Spleen (tissue), 11 donors: ENCODE measurements around the gene ALAD. TPM values are rescaled to one million over a fixed set of nuclear protein-coding genes. Genes with fewer than 3 reads are reported as not detected.
"Not testable (repeated sequence)": the region's sequence is repeated elsewhere in the genome, so short reads cannot be mapped to it uniquely, and the experiment has no call there.

Experiments used
- DNase-seq: peaks from one replicate; pipeline ENCODE4 v3.0.0-alpha.2; 2020
- H3K27ac ChIP-seq, 8 donors: fragments of 200-600 bp; sonication (generic) in 7 of 8; 1 replicate in 4 of 8; 2 replicates in 4 of 8; pipeline versions ENCODE4 v1.5.0 to v1.8.0; 2016 to 2021; ENCODE audit warnings: inconsistent platforms in 4 of 8, mild to moderate bottlenecking in 4 of 8, moderate library complexity in 1 of 8
- H3K27me3 ChIP-seq, 7 donors: fragments of 200-600 bp; sonication (generic) in 6 of 7; replicated peaks in 1 of 7; 1 replicate in 4 of 7; 2 replicates in 3 of 7; pipeline versions ENCODE4 v1.5.0 to v1.8.0; 2016 to 2021; ENCODE audit warnings: inconsistent platforms in 3 of 7, mild to moderate bottlenecking in 1 of 7
- H3K36me3 ChIP-seq, 6 donors: fragments of 200-600 bp; sonication (generic) in 5 of 6; 1 replicate in 4 of 6; 2 replicates in 2 of 6; pipeline versions ENCODE4 v1.5.0 to v1.8.0; 2016 to 2021; ENCODE audit warnings: inconsistent platforms in 2 of 6
- H3K4me1 ChIP-seq, 6 donors: fragments of 200-600 bp; sonication (generic) in 5 of 6; 1 replicate in 3 of 6; 2 replicates in 3 of 6; pipeline versions ENCODE4 v1.5.0 to v1.8.0; 2016 to 2021; ENCODE audit warnings: inconsistent platforms in 3 of 6
- H3K4me3 ChIP-seq, 8 donors: fragments of 200-600 bp; sonication (generic) in 7 of 8; 1 replicate in 4 of 8; 2 replicates in 4 of 8; pipeline versions ENCODE4 v1.5.0 to v1.8.0; 2016 to 2021; ENCODE audit warnings: inconsistent platforms in 4 of 8, mild to moderate bottlenecking in 4 of 8, moderate library complexity in 2 of 8
- H3K9me3 ChIP-seq, 8 donors: fragments of 200-600 bp; sonication (generic) in 7 of 8; 1 replicate in 4 of 8; 2 replicates in 4 of 8; pipeline versions ENCODE4 v1.5.0 to v1.8.0; 2016 to 2021; ENCODE audit warnings: inconsistent platforms in 4 of 8
- POLR2A ChIP-seq, 3 donors: fragments of 450-650 bp; IDR thresholded peaks; one replicate each; pipeline ENCODE4 v1.5.1; 2017; ENCODE audit warnings: antibody characterized with exemption in 3 of 3, mild to moderate bottlenecking in 1 of 3
- POLR2AphosphoS5 ChIP-seq, 3 donors: sonication (generic); formaldehyde crosslinking; IDR thresholded peaks; one replicate each; pipeline ENCODE4 v1.5.1; 2017; ENCODE audit warnings: antibody characterized with exemption in 3 of 3
- WGBS, 5 donors: extraction: QIAGEN DNeasy Blood & Tissue Kit in 3 of 5; methylation state at CpG; one replicate each; pipeline versions ENCODE4 v1.1.5 to v1.1.7; 2013 to 2018; 5-methylcytosine and 5-hydroxymethylcytosine counted together
- intact Hi-C: fragments of 100-400 bp; cut with DNase I; formaldehyde crosslinking; loops from one replicate; pipeline ENCODE4 v1.15.0; 2023; ENCODE audit warnings: low total_unique reads
- polyA plus RNA-seq, 3 donors: library from polyadenylated mRNA; stranded (reverse); fragments of 200-250 nt; gene quantifications; one replicate each; pipeline ENCODE4 v1.2.1, GENCODE V29; 2013
- total RNA-seq, 7 donors: library from RNA; depleted of rRNA in 3 of 7; stranded (reverse); fragments of >200 nt in 3 of 7; fragmentation: NEBNext Ultra II Directional in 4 of 7; extraction: Animal tissue kit (Norgen Biotek cat#: 25700) in 4 of 7; gene quantifications; one replicate each; pipeline versions ENCODE4 v1.1.0 to v1.2.1, GENCODE V29; 2016 to 2021
- TF ChIP-seq, protein P1 (sequence below), 11 experiments: fragments of 200-600 bp in 7 of 11; fragments of 450-650 bp in 4 of 11; sonication (generic) in 4 of 11; IDR thresholded peaks in 8 of 11; conservative IDR thresholded peaks in 3 of 11; 1 replicate in 7 of 11; 2 replicates in 4 of 11; pipeline versions ENCODE4 v1.4.0 to v1.8.0; 2016 to 2021; ENCODE audit warnings: antibody characterized with exemption in 11 of 11, inconsistent platforms in 4 of 11, mild to moderate bottlenecking in 1 of 11
- donor health status: healthy with polysubstance abuse.
- donor health status: DM: no; HTN: no; CAD: no; lungs with moderate emphysema.
- donor health status: DM: no; HTN: no; CAD: no.
- donor health status: Bipolar disorder and iron deficiency.
- donor health status: healthy.
- donor health status: DM: no; HTN: no; CAD: no.
- donor health status: DM: yes; HTN: yes; CAD: no.

Gene ALAD
- total and polyA plus RNA-seq, 10 donors, result 14.4 to 31.1 (median 25.5) TPM

DNA sequence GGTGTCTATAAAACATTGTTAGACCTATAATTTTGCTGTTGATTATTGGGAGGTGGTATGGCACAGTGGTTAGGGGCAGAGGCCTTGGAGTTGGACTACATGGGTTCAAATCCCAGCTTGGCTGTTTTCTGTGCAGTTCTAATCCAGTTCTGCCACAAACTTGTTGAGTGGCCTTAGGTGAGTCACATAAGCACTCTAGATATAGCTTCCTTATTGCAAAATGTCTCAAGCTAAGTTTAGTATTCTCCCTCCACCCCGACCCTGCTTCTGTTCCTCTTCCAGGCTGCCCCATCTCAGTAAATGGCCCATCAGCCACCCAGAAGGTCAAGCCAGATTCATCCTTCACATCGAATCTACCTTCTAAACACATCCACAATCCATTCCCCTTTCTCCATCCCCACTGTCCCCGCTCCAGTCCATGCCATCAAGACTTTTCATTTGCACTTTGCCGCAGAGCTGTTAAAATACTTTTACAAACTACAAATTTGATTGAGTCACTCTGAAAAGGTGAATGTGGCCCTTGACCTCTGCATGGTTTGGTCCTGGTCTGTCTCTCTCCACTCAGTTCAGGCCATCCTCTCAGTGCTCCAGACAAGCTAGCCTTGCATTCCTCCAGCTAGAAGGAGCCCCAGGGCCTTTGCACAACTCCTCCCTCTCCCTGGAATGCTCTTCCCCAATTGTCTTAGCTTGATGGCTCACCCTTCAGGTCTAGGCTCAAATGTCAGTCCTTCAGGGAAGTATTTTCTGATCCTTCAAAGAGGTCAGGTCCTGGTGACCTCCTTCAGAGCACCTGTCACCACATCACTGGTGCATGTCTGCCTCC is 14.3 kb downstream of the ALAD start:
- intact Hi-C loops, result no loop called here
- H3K4me1 ChIP-seq, result no peaks in the 10 kb centered on the region
- DNase-seq, result no peak
- WGBS, 5 donors, result 81 to 92% (median 87%) methylated on average over 4 of the region's 4 CpGs
- TF ChIP-seq POLR2AphosphoS5 (IDR thresholded peaks at IDR 0.05), result no peak
- TF ChIP-seq, protein P1, sequence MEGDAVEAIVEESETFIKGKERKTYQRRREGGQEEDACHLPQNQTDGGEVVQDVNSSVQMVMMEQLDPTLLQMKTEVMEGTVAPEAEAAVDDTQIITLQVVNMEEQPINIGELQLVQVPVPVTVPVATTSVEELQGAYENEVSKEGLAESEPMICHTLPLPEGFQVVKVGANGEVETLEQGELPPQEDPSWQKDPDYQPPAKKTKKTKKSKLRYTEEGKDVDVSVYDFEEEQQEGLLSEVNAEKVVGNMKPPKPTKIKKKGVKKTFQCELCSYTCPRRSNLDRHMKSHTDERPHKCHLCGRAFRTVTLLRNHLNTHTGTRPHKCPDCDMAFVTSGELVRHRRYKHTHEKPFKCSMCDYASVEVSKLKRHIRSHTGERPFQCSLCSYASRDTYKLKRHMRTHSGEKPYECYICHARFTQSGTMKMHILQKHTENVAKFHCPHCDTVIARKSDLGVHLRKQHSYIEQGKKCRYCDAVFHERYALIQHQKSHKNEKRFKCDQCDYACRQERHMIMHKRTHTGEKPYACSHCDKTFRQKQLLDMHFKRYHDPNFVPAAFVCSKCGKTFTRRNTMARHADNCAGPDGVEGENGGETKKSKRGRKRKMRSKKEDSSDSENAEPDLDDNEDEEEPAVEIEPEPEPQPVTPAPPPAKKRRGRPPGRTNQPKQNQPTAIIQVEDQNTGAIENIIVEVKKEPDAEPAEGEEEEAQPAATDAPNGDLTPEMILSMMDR (IDR thresholded peaks at IDR 0.05 in 8 of 11, conservative IDR thresholded peaks at IDR 0.05 in 3 of 11), result no peak
- no peak for TF ChIP-seq POLR2A (IDR thresholded peaks at IDR 0.05)
- no peaks in the 10 kb centered on the region for H3K9me3 ChIP-seq
- H3K36me3 ChIP-seq, result peaks cover 0 to 64% (median 45%) of the 10 kb centered on the region in 6 donors
- H3K4me3 ChIP-seq, result no peak overlapping the region
- H3K27ac ChIP-seq, result no peak overlapping the region
- H3K27me3 ChIP-seq, result no peaks in the 10 kb centered on the region

DNA sequence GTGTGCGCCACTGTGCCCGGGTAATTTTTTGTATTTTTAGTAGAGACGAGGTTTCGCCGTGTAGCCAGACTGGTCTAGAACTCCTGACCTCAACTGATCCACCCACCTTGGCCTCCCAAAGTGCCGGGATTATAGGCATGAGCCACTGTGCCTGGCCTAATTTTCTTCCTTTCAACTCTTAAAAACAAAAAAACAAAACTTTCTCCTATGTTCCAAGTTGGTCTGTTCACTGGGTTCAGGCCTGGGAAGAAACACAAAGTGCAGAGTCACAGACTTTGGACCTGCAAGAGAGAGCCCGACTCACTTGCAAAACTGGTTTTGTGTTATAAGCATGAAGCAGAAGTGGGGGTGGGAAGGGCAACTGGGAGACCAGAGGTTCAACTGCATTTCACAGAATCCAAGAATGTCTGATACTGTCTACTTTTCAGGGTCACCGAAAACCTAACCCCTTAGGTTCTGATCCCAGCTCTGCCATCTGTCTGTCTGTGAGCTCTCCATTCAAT is 19.1 kb downstream of the ALAD start:
- Histone ChIP-seq H3K9me3 (no peaks in the 10 kb centered on the region), H3K27me3 (no peaks in the 10 kb centered on the region), H3K4me3 (no peak overlapping the region), H3K27ac (no peak overlapping the region), H3K36me3 (peaks cover 0 to 15% (median under 1%) of the 10 kb centered on the region in 6 donors), H3K4me1 (peaks cover 0 to 11% (median 4%) of the 10 kb centered on the region in 6 donors)
- intact Hi-C loops, result no loop called here
- 86 to 96% (median 91%) methylated on average over 8 of the region's 8 CpGs for WGBS, 5 donors
- peak; percentile 4 for DNase-seq
- TF ChIP-seq POLR2A (IDR thresholded peaks at IDR 0.05), result no peak
- TF ChIP-seq, protein P1 (IDR thresholded peaks at IDR 0.05 in 8 of 11, conservative IDR thresholded peaks at IDR 0.05 in 3 of 11), result no peak
- TF ChIP-seq POLR2AphosphoS5 (IDR thresholded peaks at IDR 0.05), result no peak

DNA sequence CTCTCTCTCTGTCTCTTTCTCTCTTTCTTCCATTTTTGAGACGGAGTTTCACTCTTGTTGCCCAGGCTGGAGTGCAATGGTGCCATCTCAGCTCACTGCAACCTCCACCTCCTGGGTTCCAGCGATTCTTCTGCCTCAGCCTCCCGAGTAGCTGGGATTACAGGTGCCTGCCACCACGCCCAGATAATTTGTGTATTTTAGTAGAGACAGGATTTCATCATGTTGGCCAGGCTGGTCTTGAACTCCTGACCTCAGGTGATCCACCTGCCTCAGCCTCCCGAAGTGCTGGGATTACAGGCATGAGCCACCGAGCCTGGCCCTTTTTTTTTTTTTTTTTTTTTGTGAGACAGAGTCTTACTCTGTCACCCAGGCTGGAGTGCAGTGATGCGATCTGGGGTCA is 19.6 kb downstream of the ALAD start:
- H3K27me3 ChIP-seq, H3K27ac ChIP-seq, intact Hi-C loops, DNase-seq, H3K9me3 ChIP-seq, H3K4me3 ChIP-seq: not testable (repeated sequence)
- 81 to 94% (median 90%) methylated on average over 7 of the region's 7 CpGs for WGBS, 5 donors
- peaks cover 0 to 10% (median 0%) of the 10 kb centered on the region in 6 donors for H3K36me3 ChIP-seq
- H3K4me1 ChIP-seq, result peaks cover 0 to 14% (median 5%) of the 10 kb centered on the region in 6 donors

DNA sequence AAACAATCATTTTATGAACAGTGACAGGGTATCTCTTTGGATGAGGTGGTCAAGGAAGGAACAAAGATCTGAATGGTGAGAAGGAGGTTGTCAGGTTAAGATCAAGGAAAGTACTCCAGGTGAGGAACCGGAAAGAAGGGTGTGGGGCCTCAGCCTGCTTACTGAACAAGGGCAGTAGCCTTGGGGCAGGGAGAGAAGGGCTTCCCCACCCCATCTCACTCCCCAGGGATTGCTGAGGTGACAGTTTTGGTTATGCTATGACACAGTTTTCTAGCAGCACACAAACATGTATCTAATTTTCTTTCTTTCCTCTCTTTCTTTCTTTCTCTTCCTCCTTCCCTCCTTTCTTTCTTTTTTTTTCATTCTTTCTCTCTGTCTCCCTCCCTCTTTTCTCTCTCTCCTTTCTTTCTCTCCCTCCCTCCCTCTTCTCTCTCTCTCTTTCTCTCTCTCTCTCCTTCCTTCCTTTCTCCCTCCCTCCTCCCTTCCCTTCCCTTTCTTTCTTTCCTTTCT is 20.2 kb downstream of the ALAD start:
- Histone ChIP-seq H3K9me3 (no peaks in the 10 kb centered on the region), H3K27ac (peak overlapping the region in 2 of 8 donors; percentile 7 to 33), H3K27me3 (no peaks in the 10 kb centered on the region), H3K4me3 (no peak overlapping the region), H3K4me1 (peaks cover 0 to 19% (median 8%) of the 10 kb centered on the region in 6 donors), H3K36me3 (peaks cover 0 to 5% (median 0%) of the 10 kb centered on the region in 6 donors)
- DNase-seq, result peak; percentile 42
- TF ChIP-seq, protein P1 (IDR thresholded peaks at IDR 0.05 in 8 of 11, conservative IDR thresholded peaks at IDR 0.05 in 3 of 11), result no peak
- TF ChIP-seq POLR2A (IDR thresholded peaks at IDR 0.05), result no peak
- TF ChIP-seq POLR2AphosphoS5 (IDR thresholded peaks at IDR 0.05), result no peak
- intact Hi-C loops, result no loop called here
- WGBS, 5 donors, result 39 to 73% (median 56%) methylated on average over 1 of the region's 1 CpG

DNA sequence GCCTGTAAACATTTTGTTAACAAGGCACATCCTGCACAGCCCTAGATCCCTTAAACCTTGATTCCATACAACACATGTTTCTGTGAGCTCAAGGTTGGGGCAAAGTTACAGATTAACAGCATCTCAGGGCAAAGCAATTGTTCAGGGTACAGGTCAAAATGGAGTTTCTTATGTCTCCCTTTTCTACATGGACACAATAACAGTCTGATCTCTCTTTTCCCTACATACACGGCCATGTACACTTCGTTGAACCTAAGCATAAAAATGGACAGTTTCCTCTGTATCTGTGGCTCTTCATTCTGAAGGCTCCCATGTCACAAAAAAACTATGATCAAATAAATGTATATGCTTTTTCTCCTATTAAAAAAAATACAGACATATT is 21.3 kb downstream of the ALAD start:
- H3K9me3 ChIP-seq, H3K36me3 ChIP-seq, H3K27ac ChIP-seq, intact Hi-C loops, H3K4me3 ChIP-seq, DNase-seq, H3K27me3 ChIP-seq: not testable (repeated sequence)
- peaks cover 0 to 30% (median 17%) of the 10 kb centered on the region in 6 donors for H3K4me1 ChIP-seq
- 82 to 91% (median 87%) methylated on average over 2 of the region's 2 CpGs for WGBS, 5 donors

DNA sequence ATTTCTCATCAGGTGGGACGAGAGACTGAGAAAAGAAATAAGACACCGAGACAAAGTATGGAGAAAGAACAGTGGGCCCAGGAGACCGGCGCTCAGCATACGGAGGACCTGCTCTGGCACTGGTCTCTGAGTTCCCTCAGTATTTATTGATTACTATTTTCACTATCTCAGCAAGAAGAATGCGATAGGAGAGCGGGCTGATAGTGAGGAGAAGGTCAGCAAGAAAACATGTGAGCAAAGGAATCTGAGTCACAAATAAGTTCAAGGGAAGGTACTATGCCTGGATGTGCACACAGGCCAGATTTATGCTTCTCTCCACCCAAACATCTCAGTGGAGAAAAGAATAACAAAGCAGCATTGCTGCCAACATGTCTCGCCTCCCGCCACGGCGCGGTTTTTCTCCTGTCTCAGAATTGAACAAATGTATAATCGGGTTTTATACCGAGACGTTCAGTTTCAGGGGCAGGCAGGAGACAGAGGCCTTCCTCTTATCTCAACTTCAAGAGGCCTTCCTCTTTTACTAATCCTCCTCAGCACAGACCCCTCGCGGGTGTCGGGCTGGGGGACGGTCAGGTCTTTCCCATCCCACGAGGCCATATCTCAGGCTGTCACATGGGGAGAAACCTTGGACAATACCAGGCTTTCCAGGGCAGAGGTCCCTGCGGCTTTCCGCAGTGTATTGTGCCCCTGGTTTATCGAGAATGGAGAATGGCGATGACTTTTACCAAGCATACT is 21.8 kb downstream of the ALAD start:
- H3K27me3 ChIP-seq, intact Hi-C loops, H3K9me3 ChIP-seq, H3K27ac ChIP-seq, H3K4me3 ChIP-seq: not testable (repeated sequence)
- 69 to 80% (median 75%) methylated on average over 23 to 24 of the region's 24 CpGs for WGBS, 5 donors
- DNase-seq, result peak; percentile 50
- H3K36me3 ChIP-seq, result peaks cover 0 to 10% (median 6%) of the 10 kb centered on the region in 6 donors
- H3K4me1 ChIP-seq, result peaks cover 0 to 32% (median 17%) of the 10 kb centered on the region in 6 donors
